Endothelial cell of umbilical vein (primary cell): ENCODE measurements around the gene DLGAP4. TPM values are rescaled to one million over a fixed set of nuclear protein-coding genes. Genes with fewer than 3 reads are reported as not detected.

Experiments
- BruUV-seq: library from RNA; stranded (reverse); fragments of 400-500 nt; replicated peaks from 2 replicates; lab custom pipeline; 2021; lab: Mats Ljungman, UMichigan
- CTCF ChIA-PET: fragments of 300-600, 350-600 bp; sonication (Branson Sonifier 250); formaldehyde crosslinking; loops from one replicate; lab custom pipeline; 2021; ENCODE audit warnings: antibody characterized with exemption, inconsistent platforms; lab: Charles Lee
- POLR2A ChIA-PET: fragments of 300-600, 350-600 bp; sonication (Branson Sonifier 250); formaldehyde crosslinking; loops from one replicate; lab custom pipeline; 2021; ENCODE audit warnings: antibody characterized with exemption, inconsistent platforms; lab: Charles Lee
- DNase-seq: peaks from one replicate; pipeline ENCODE4 v3.0.0-alpha.2; 2011; ENCODE audit warnings: low read depth, low spot score
- FAIRE-seq: peaks from 2 replicates; lab custom pipeline; 2011; peaks lifted over from hg19 to GRCh38; lab: Jason Lieb, UNC
- H2AFZ ChIP-seq: 2 replicates; pipeline ENCODE4 v1.6.0; 2012; ENCODE audit warnings: low read depth, low read length, control low read depth, inconsistent platforms
- H3K27ac ChIP-seq: 2 replicates; pipeline ENCODE4 v1.5.1; 2011; ENCODE audit warnings: low read depth, mild to moderate bottlenecking, control low read depth, low read length, moderate library complexity; ENCODE audit not compliant: insufficient read depth
- H3K27me3 ChIP-seq, 2 experiments: 2 replicates each; pipeline versions ENCODE4 v1.6.0 to v1.6.1; 2011; ENCODE audit warnings: low read length in 2 of 2, mixed read lengths in 1 of 2; ENCODE audit not compliant: control insufficient read depth in 2 of 2, insufficient read depth in 2 of 2
- H3K36me3 ChIP-seq, 2 experiments: 2 replicates in 1 of 2; 3 replicates in 1 of 2; pipeline ENCODE4 v1.5.1; 2011; ENCODE audit warnings: low read length in 2 of 2, mild to moderate bottlenecking in 1 of 2, moderate library complexity in 1 of 2; ENCODE audit not compliant: control insufficient read depth in 2 of 2, insufficient read depth in 2 of 2; ENCODE audit errors: extremely low read depth in 1 of 2
- H3K4me1 ChIP-seq: 3 replicates; pipeline ENCODE4 v1.5.1; 2011; ENCODE audit warnings: mild to moderate bottlenecking, low read length; ENCODE audit not compliant: control insufficient read depth, insufficient read depth; ENCODE audit errors: extremely low read depth
- H3K4me2 ChIP-seq: 2 replicates; pipeline ENCODE4 v1.6.1; 2011; ENCODE audit warnings: low read length, control low read depth, mixed read lengths; ENCODE audit not compliant: insufficient read depth
- H3K4me3 ChIP-seq, 3 experiments: fragments of 200-600 bp in 1 of 3; sonication (generic), shearing (Covaris generic) in 1 of 3; replicated peaks in 1 of 3; 2 replicates each; pipeline ENCODE4 v1.5.1; 2011 to 2016; ENCODE audit warnings: control low read depth in 3 of 3, low read length in 3 of 3, mild to moderate bottlenecking in 2 of 3, inconsistent platforms in 1 of 3, low read depth in 1 of 3, moderate library complexity in 1 of 3; ENCODE audit not compliant: insufficient read depth in 1 of 3
- H3K79me2 ChIP-seq: 2 replicates; pipeline ENCODE4 v1.6.0; 2012; ENCODE audit warnings: low read length, inconsistent platforms; ENCODE audit not compliant: control insufficient read depth, insufficient read depth
- H3K9ac ChIP-seq: replicated peaks from 2 replicates; pipeline ENCODE3; 2011; ENCODE audit warnings: low read length, control low read depth; ENCODE audit not compliant: insufficient read depth; ENCODE audit errors: extremely low read depth
- H3K9me1 ChIP-seq: replicated peaks from 3 replicates; pipeline ENCODE4 v1.6.0; 2011; ENCODE audit warnings: mild to moderate bottlenecking, low read length; ENCODE audit not compliant: control insufficient read depth, insufficient read depth; ENCODE audit errors: extremely low read depth
- H3K9me3 ChIP-seq: replicated peaks from 2 replicates; pipeline ENCODE4 v1.5.1; 2012; ENCODE audit warnings: low read length, inconsistent platforms; ENCODE audit not compliant: control insufficient read depth, insufficient read depth
- H4K20me1 ChIP-seq: replicated peaks from 2 replicates; pipeline ENCODE3; 2011; ENCODE audit warnings: mild to moderate bottlenecking, low read length; ENCODE audit not compliant: control insufficient read depth, insufficient read depth; ENCODE audit errors: extremely low read depth
- FOS ChIP-seq: IDR thresholded peaks from 2 replicates; pipeline ENCODE4 v1.6.1; 2011; ENCODE audit warnings: mild to moderate bottlenecking, low read length, moderate library complexity, borderline replicate concordance; ENCODE audit not compliant: insufficient read depth
- GATA2 ChIP-seq: IDR thresholded peaks from 2 replicates; pipeline ENCODE4 v1.7.0; 2011; ENCODE audit warnings: low read depth, mild to moderate bottlenecking, moderate library complexity, mixed read lengths, low read length; ENCODE audit not compliant: insufficient read length, insufficient read depth
- JUN ChIP-seq: IDR thresholded peaks from 2 replicates; pipeline ENCODE4 v1.6.1; 2011; ENCODE audit warnings: borderline replicate concordance, low read depth; ENCODE audit not compliant: insufficient read length, insufficient read depth
- MYC ChIP-seq: IDR thresholded peaks from one replicate; pipeline ENCODE4 v1.6.1; 2011; ENCODE audit warnings: mild to moderate bottlenecking, low read depth, low read length
- POLR2A ChIP-seq: IDR thresholded peaks from 2 replicates; pipeline ENCODE4 v1.6.1; 2012; ENCODE audit warnings: low read depth, mild to moderate bottlenecking, control low read depth, low read length
- POLR2AphosphoS5 ChIP-seq: IDR thresholded peaks from 2 replicates; pipeline ENCODE4 v1.6.1; 2012; ENCODE audit warnings: low read depth, mild to moderate bottlenecking, control low read depth, low read length, moderate library complexity; ENCODE audit not compliant: insufficient read depth
- dilution Hi-C: fragments of 300-500 bp; cut with MboI; formaldehyde crosslinking; loops from one replicate; pipeline ENCODE4 v1.15.0; 2019; ENCODE audit warnings: low sequenced_read_pairs; ENCODE audit not compliant: extremely low pct_ligation_motif_present
- intact Hi-C: fragments of 100-400 bp; cut with micrococcal nuclease; formaldehyde crosslinking; loops from one replicate; pipeline ENCODE4 v1.10.0; 2022
- polyA plus RNA-seq, 4 experiments: library from polyadenylated mRNA; depleted of rRNA in 3 of 4; stranded (reverse) in 3 of 4; unstranded in 1 of 4; fragments of >200 nt; gene quantifications; 2 replicates each; pipeline versions ENCODE4 v1.2.1 to v1.2.3, GENCODE V29; 2011 to 2012; ENCODE audit warnings: missing spikeins in 1 of 4
- total RNA-seq: library from RNA; stranded (reverse); gene quantifications from 2 replicates; pipeline ENCODE4 v1.2.3, GENCODE V29; 2021
- TF ChIP-seq, protein P1 (sequence below), 2 donors: IDR thresholded peaks; 1 replicate in 1 of 2; 2 replicates in 1 of 2; pipeline ENCODE4 v1.5.1; 2011; ENCODE audit warnings: low read length in 2 of 2, mild to moderate bottlenecking in 2 of 2, moderate library complexity in 2 of 2, control low read depth in 1 of 2, inconsistent platforms in 1 of 2, low read depth in 1 of 2; ENCODE audit not compliant: insufficient read depth in 1 of 2; ENCODE audit errors: extremely low read depth in 1 of 2
- TF ChIP-seq, protein P2 (sequence below): IDR thresholded peaks from 2 replicates; pipeline ENCODE4 v1.6.1; 2011; ENCODE audit not compliant: insufficient read depth, insufficient read length

DLGAP4 gene
- total and polyA plus RNA-seq, 2 donors (not counting 3 experiments of a cell fraction or from before 2014, with no cell fraction given): 57.5 to 125 TPM

DNA sequence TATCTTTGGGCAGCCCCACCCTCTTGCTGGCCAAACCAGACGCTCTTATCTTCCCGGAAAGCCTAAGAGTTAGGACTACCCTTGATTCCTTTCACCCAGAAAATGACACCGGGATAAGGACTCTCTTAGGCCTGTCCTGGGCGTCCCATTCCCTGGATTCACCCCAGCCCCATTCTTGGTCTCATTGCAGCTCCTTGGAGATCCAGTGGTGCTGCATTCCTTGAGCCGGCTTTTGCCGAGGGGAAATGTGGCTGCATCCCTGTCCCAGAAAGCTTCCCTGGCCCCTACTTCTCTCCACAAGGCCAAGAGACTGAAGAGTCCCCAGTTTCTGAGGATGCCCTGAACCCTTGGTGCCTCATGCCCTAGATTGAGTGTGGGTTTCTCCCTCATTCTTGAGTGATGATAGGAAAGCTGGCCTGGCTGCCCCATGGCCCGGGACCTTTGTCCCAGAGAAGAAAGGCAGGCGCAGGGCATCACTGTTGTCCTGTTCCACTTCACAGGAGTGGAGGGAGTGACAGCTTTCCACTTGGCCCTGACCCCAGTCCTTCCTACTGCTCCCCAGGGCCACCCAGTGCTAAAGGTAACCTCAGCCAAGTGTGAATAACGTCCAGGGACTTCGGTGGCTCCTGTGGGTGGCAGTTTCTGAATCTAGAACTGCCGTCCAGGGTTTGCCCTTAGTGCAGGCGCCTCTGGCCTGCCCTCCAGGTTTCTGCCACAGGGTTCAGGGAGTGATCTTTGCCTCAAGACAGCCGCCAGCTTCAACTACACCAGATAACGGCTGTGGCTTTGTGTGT lies 192.4 kb downstream of the DLGAP4 start:
- Histone ChIP-seq H2AFZ (no peak overlapping the region), H4K20me1 (no peaks in the 10 kb centered on the region), H3K36me3 (peaks cover 22 to 51% of the 10 kb centered on the region in 2 experiments), H3K4me3 (no peak overlapping the region), H3K9ac (no peak overlapping the region), H3K9me3 (no peaks in the 10 kb centered on the region), H3K9me1 (no peaks in the 10 kb centered on the region), H3K27ac (no peak overlapping the region), H3K27me3 (no peaks in the 10 kb centered on the region), H3K4me2 (no peak overlapping the region), H3K4me1 (peaks cover 6% of the 10 kb centered on the region), H3K79me2 (peaks cover 20% of the 10 kb centered on the region)
- ChIA-PET POLR2A (no interaction called here), CTCF (interaction anchor here (1.5 kb wide), 1 partner anchor 46 kb away, joined by 3 read pairs; no protein-coding TSS in a partner anchor)
- intact Hi-C loops: no loop called here
- dilution Hi-C loops: no loop called here
- TF ChIP-seq MYC (no peak), JUN (no peak), POLR2A (no peak), GATA2 (no peak), POLR2AphosphoS5 (no peak), FOS (no peak)
- TF ChIP-seq, protein P1, sequence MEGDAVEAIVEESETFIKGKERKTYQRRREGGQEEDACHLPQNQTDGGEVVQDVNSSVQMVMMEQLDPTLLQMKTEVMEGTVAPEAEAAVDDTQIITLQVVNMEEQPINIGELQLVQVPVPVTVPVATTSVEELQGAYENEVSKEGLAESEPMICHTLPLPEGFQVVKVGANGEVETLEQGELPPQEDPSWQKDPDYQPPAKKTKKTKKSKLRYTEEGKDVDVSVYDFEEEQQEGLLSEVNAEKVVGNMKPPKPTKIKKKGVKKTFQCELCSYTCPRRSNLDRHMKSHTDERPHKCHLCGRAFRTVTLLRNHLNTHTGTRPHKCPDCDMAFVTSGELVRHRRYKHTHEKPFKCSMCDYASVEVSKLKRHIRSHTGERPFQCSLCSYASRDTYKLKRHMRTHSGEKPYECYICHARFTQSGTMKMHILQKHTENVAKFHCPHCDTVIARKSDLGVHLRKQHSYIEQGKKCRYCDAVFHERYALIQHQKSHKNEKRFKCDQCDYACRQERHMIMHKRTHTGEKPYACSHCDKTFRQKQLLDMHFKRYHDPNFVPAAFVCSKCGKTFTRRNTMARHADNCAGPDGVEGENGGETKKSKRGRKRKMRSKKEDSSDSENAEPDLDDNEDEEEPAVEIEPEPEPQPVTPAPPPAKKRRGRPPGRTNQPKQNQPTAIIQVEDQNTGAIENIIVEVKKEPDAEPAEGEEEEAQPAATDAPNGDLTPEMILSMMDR (IDR thresholded peaks at IDR 0.05; ENCODE audit: extremely low read depth in 1 of 2, insufficient read depth in 1 of 2, low read depth in 1 of 2, low read length in 2 of 2): no peak
- TF ChIP-seq, protein P2, sequence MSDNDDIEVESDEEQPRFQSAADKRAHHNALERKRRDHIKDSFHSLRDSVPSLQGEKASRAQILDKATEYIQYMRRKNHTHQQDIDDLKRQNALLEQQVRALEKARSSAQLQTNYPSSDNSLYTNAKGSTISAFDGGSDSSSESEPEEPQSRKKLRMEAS: no peak
- no peak for DNase-seq
- no peak for FAIRE-seq
- BruUV-seq: no TSS peak
